ENCODE measurements around the gene C15orf40. TPM values are rescaled to one million over a fixed set of nuclear protein-coding genes. Genes with fewer than 3 reads are reported as not detected.

C15orf40 gene
- total RNA-seq, 6 experiments from 2014 or later: 21.1 to 31.5 (median 26.3) TPM

DNA sequence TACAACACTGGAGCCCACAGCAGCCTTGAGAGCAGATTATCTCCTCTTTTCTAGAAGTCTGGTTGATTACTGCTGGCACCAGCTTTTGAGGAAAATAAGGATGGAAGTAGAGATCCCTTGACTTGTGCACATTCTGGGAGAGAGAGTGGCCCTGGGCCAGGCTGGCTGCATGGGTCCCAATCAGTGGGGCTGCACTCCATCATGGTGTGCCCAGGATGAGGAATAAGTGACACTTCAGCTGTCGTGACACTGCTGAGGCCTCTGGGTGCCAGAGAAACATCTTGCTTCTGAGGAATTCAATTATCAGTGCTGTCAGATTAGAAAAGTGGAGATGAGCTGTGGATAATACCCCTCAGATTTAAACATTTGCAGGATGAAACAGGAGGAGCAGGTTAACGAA lies 16.4 kb downstream of the C15orf40 start:
- Mint-ChIP-seq H3K36me3 (ENCODE audit: low read depth) (no peaks in the 10 kb centered on the region; the same call in 1 of the 2 replicates), H3K27ac (no peak overlapping the region), H3K9me3 (no peaks in the 10 kb centered on the region), H3K4me1 (ENCODE audit: low read depth) (peaks cover 15% of the 10 kb centered on the region), H3K4me3 (no peak overlapping the region), H3K27me3 (ENCODE audit: insufficient read depth) (peaks cover 1% of the 10 kb centered on the region; the same call in 1 of the 2 replicates)
- TF ChIP-seq, protein P1, sequence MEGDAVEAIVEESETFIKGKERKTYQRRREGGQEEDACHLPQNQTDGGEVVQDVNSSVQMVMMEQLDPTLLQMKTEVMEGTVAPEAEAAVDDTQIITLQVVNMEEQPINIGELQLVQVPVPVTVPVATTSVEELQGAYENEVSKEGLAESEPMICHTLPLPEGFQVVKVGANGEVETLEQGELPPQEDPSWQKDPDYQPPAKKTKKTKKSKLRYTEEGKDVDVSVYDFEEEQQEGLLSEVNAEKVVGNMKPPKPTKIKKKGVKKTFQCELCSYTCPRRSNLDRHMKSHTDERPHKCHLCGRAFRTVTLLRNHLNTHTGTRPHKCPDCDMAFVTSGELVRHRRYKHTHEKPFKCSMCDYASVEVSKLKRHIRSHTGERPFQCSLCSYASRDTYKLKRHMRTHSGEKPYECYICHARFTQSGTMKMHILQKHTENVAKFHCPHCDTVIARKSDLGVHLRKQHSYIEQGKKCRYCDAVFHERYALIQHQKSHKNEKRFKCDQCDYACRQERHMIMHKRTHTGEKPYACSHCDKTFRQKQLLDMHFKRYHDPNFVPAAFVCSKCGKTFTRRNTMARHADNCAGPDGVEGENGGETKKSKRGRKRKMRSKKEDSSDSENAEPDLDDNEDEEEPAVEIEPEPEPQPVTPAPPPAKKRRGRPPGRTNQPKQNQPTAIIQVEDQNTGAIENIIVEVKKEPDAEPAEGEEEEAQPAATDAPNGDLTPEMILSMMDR (IDR thresholded peaks at IDR 0.05): no peak
- no peak for DNase-seq

DNA sequence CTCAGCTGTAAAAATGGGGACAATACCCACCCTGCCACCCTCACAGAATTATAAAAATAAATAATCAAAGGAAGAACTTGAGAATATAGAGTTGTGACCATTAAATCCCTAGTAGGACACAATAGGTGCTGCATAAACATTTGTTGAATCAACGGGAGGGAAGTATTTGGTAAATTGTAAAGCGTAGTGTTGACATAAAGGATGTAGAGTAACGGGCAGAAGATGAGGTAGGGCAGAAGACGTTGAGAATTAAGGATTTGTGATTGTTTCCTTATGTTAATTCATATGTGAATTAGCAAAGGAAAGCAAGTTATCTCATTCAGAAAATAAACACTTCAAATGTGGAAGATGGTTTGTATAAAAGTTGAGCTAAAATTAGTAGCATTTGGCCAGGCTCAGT lies 18.3 kb downstream of the C15orf40 start:
- Mint-ChIP-seq H3K27ac (no peak overlapping the region), H3K9me3 (no peaks in the 10 kb centered on the region), H3K4me1 (ENCODE audit: low read depth) (peaks cover 6% of the 10 kb centered on the region; the same call in 1 of the 2 replicates), H3K27me3 (ENCODE audit: insufficient read depth) (peaks cover 1% of the 10 kb centered on the region; the same call in 1 of the 2 replicates), H3K4me3 (no peak overlapping the region), H3K36me3 (ENCODE audit: low read depth) (peaks cover 5% of the 10 kb centered on the region; the same call in 1 of the 2 replicates)
- DNase-seq: no peak
- TF ChIP-seq, protein P1 (IDR thresholded peaks at IDR 0.05): no peak

DNA sequence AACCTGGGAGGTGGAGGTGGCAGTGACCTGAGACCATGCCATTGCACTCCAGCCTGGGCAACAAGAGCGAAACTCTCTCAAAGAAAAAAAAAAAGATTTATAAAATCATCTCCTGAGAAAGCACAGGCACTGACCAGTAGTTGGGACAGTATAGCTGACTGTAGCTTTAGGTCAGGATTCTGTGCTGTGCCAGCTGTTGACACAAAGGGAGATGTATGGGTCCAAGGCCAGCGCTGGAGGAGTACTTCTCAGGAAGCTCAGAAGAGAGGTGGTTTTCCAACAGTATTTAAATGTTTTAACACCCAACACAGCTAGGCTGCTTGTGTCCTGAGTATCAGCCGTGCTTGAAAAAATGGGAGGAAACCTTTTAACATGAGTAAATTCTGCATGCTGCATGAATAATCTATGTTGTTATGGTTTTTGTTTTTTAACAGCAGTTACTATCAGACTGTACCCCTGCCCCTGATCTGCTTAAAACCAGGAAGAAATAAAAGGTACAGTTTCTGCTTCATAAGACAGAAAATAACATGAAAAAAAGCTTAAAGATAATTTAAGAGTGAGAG lies 18.9 kb downstream of the C15orf40 start:
- Mint-ChIP-seq H3K4me1 (ENCODE audit: low read depth) (peaks cover 7% of the 10 kb centered on the region), H3K27ac (no peak overlapping the region), H3K9me3 (no peaks in the 10 kb centered on the region), H3K27me3 (ENCODE audit: insufficient read depth) (peaks cover 1% of the 10 kb centered on the region; the same call in 1 of the 2 replicates), H3K36me3 (ENCODE audit: low read depth) (peaks cover 7% of the 10 kb centered on the region; the same call in 1 of the 2 replicates), H3K4me3 (no peak overlapping the region)
- no peak for DNase-seq
- TF ChIP-seq, protein P1 (IDR thresholded peaks at IDR 0.05): no peak

DNA sequence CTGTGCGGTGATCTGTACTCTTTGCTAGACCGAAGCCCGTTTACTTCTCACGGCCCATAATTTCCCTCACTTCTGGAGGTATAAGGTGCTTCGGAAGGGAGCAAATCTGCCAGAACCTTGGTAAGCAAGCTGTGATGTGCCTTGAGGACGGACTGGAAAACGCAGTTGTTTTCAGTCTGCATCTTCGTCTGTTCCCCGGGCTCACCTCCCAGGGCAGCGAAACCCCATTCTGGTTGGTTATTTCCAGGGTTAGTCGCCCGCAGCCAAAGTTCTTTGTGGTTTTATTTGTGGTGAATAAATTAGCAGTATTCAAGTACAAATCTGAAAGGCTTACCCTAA lies 25.0 kb downstream of the C15orf40 start:
- TF ChIP-seq, protein P1 (IDR thresholded peaks at IDR 0.05): no peak
- peaks cover 1% of the 10 kb centered on the region; the same call in 1 of the 2 replicates for H3K27me3 Mint-ChIP-seq (ENCODE audit: insufficient read depth)
- peaks cover 4% of the 10 kb centered on the region; the same call in 1 of the 2 replicates for H3K9me3 Mint-ChIP-seq
- H3K36me3 Mint-ChIP-seq (ENCODE audit: low read depth): peaks cover 27% of the 10 kb centered on the region
- no peak for DNase-seq
- H3K4me1 Mint-ChIP-seq (ENCODE audit: low read depth): peaks cover 27% of the 10 kb centered on the region
- H3K4me3 Mint-ChIP-seq: peak overlapping the region; percentile 99
- peak overlapping the region; percentile 90 for H3K27ac Mint-ChIP-seq

DNA sequence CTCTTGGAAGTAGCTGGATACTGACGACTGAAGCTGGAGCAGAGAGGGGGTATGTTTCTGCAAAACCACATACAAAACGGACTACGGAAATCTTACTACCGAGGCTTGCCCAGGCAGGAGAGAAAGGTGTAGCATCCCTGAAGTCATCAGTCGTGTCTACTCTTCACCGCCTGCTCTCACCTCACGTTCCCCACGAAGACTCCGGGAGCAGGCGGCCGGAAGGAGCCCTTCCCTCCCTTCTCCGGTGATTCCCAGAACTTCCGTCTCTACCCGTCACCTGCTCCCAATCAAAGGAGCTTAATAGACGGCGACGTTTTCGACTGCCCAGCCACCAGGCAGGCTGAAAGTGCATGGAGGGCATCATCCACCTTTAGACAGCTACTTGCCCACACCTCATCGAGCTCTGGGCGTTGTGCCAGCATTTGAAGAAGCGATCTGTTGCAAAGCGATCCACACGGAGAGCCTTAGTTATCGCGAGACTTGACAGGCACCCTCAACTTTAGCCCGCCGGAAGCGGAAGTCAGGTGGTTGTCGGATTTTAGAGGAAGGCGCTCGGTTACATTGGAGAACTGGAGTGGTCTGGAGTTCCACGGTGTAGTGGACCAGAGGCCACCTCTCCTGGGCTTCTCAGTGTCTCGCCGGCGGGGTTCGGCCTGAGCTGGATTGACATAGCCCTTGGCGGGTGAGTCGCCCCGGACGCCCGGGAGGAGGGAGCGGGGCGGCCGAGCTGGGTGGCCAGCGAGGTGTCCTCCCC lies 25.6 kb downstream of the C15orf40 start, which contains the start of gene RAMAC:
Gene RAMAC (plus strand): TSS at position 523 of the 754 bp plus-strand sequence. CDS start 2,809 bp downstream, outside the sequence.
- peak within 1 kb of the TSS; percentile 90 for H3K27ac Mint-ChIP-seq
- DNase-seq: peak; percentile 94
- H3K4me1 Mint-ChIP-seq (ENCODE audit: low read depth): peaks cover 27% of the 10 kb centered on the region
- peaks cover 27% of the 10 kb centered on the region for H3K36me3 Mint-ChIP-seq (ENCODE audit: low read depth)
- H3K27me3 Mint-ChIP-seq (ENCODE audit: insufficient read depth): no peaks in the 10 kb centered on the region; the same call in 1 of the 2 replicates
- H3K9me3 Mint-ChIP-seq: peaks cover 4% of the 10 kb centered on the region; the same call in 1 of the 2 replicates
- H3K4me3 Mint-ChIP-seq: peak within 1 kb of the TSS; percentile 99
- TF ChIP-seq, protein P1 (IDR thresholded peaks at IDR 0.05): no peak

All from HFFc6 (cell line).